ENCODE measurements around the gene PGM5.
"Not testable (repeated sequence)": the region's sequence is repeated elsewhere in the genome, so short reads cannot be mapped to it uniquely, and the experiment has no call there.

Gene PGM5

DNA sequence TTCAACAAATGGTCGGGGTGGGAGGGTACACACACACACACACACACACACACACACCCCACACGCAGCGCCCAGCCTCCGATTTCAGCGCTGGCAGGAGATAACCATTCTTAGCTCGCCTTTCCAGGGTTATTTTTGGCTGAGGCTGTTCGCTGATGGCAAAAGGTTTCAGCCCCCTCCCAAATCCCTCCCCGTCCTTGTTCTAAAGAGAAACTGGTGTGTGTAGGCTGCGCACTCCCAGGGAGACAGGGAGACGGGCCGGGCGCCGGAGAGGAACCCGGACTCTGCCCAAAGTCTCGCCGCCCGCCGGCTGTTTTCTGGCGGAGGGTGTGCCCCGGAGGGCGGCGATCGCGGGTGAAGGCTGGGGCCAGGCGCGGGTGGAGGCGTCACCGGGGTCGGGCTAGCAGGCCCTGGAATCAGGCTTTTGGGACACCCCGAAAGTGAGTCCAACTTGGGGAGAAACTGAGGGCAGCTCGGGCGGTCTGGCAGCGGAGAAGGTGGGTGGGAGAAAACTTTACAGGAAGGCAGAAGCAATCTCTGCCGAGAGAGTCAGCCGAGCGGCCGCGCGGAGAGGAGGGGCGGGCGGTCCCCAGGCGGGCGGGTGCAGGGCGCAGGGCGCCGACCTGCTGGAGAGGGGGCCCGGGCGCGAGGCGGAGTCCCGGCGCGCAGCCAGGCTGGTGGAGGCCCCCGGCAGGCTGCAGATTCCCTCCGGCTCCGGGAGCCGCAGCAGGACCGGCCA lies at the start of gene PGM5:
PGM5 (plus strand) TSS at position 232 of the 739 bp plus-strand sequence. CDS start 517 bp downstream, outside the sequence.
- not testable (repeated sequence) for H3K27me3 ChIP-seq (ENCODE audit: control insufficient read depth in 1 of 2, insufficient read depth in 2 of 2, low read length in 2 of 2); H3K36me3 ChIP-seq (ENCODE audit: control insufficient read depth in 1 of 2, insufficient read depth in 2 of 2, low read length in 2 of 2); H3K27ac ChIP-seq (ENCODE audit: low read depth, low read length); H3K4me1 ChIP-seq (ENCODE audit: control insufficient read depth in 1 of 2, insufficient read depth in 2 of 2, low read length in 2 of 2); H3K9me3 ChIP-seq (ENCODE audit: control insufficient read depth in 1 of 2, low read length in 2 of 2); H3K9ac ChIP-seq (ENCODE audit: low read depth in 1 of 2, low read length in 2 of 2)
- H3K4me3 ChIP-seq (ENCODE audit: low read depth in 1 of 2, low read length in 2 of 2) = peak within 1 kb of the TSS; percentile 40 to 50

DNA sequence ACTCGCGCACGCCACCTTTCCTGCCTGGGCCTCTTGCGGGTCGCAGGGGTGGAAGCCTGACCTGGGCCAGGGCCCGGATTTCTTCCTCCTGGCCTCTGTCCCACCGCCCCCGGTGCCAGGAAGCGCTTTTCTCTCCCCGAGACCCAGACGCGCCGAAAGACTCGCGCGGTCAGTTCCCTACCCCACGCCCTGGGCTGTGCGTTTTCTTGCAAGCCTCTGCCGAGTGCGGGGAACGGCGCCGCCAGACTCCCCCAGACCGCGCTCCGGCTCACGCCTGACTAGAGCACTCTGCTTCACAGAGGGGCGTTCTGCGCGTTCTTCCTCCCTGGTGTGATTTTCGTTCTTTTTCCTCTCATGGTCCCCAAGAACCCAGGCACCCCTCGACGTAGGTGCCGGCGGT lies 49.3 kb upstream of the PGM5 start:
- not testable (repeated sequence) for H3K27me3 ChIP-seq (ENCODE audit: control insufficient read depth in 1 of 2, insufficient read depth in 2 of 2, low read length in 2 of 2); H3K4me3 ChIP-seq (ENCODE audit: low read depth in 1 of 2, low read length in 2 of 2)

DNA sequence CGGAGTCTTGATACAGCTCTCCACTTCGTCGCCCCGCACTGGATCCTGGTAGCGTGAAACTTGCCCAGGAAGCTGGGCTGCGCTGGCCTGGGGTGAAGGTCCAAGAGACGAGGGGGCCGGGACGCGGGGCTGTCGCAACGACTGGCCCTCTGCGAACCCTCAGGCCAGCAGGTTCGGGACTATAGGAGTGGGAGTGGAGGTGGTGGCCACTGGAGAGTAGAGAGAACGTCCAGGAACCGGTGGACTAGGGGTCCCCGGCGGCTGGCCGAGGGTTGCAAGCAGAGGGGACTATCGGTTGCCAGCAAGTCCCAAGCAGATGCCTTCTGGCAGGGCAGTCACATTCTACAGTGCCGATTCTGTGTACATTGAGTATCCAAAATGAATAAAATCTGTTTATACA lies 48.8 kb upstream of the PGM5 start:
- H3K9me3 ChIP-seq (ENCODE audit: control insufficient read depth in 1 of 2, low read length in 2 of 2); H3K36me3 ChIP-seq (ENCODE audit: control insufficient read depth in 1 of 2, insufficient read depth in 2 of 2, low read length in 2 of 2); H3K27me3 ChIP-seq (ENCODE audit: control insufficient read depth in 1 of 2, insufficient read depth in 2 of 2, low read length in 2 of 2); H3K4me3 ChIP-seq (ENCODE audit: low read depth in 1 of 2, low read length in 2 of 2); H3K4me1 ChIP-seq (ENCODE audit: control insufficient read depth in 1 of 2, insufficient read depth in 2 of 2, low read length in 2 of 2); H3K9ac ChIP-seq (ENCODE audit: low read depth in 1 of 2, low read length in 2 of 2); H3K27ac ChIP-seq (ENCODE audit: low read depth, low read length): not testable (repeated sequence)

More for the DNA sequence above, 49.3 kb upstream of the PGM5 start:
- H3K27ac ChIP-seq (ENCODE audit: low read depth, low read length); H3K4me1 ChIP-seq (ENCODE audit: control insufficient read depth in 1 of 2, insufficient read depth in 2 of 2, low read length in 2 of 2); H3K9me3 ChIP-seq (ENCODE audit: control insufficient read depth in 1 of 2, low read length in 2 of 2); H3K36me3 ChIP-seq (ENCODE audit: control insufficient read depth in 1 of 2, insufficient read depth in 2 of 2, low read length in 2 of 2); H3K9ac ChIP-seq (ENCODE audit: low read depth in 1 of 2, low read length in 2 of 2): not testable (repeated sequence)

DNA sequence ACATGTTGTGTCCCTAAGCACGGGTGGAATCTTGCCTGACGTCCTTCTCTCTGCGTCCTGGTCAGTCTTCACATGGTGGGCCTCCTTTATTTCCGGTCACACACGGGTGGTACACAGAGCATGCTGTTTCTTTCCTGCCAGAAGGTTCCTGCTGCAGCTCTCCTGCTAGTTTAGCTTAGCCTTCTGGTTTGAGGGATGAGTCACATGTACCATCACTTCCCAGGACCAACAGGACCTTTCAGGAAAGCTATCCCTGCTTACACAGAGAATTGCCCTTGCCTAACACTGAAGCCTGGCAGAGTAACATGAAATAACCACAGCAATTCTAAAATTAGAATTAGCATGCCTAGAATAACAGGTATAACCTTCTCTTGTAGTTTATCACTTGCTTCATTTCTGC lies 45.2 kb upstream of the PGM5 start:
- H3K27me3 ChIP-seq (ENCODE audit: control insufficient read depth in 1 of 2, insufficient read depth in 2 of 2, low read length in 2 of 2); H3K9me3 ChIP-seq (ENCODE audit: control insufficient read depth in 1 of 2, low read length in 2 of 2); H3K4me1 ChIP-seq (ENCODE audit: control insufficient read depth in 1 of 2, insufficient read depth in 2 of 2, low read length in 2 of 2); H3K36me3 ChIP-seq (ENCODE audit: control insufficient read depth in 1 of 2, insufficient read depth in 2 of 2, low read length in 2 of 2); H3K9ac ChIP-seq (ENCODE audit: low read depth in 1 of 2, low read length in 2 of 2); H3K4me3 ChIP-seq (ENCODE audit: low read depth in 1 of 2, low read length in 2 of 2); H3K27ac ChIP-seq (ENCODE audit: low read depth, low read length): not testable (repeated sequence)

DNA sequence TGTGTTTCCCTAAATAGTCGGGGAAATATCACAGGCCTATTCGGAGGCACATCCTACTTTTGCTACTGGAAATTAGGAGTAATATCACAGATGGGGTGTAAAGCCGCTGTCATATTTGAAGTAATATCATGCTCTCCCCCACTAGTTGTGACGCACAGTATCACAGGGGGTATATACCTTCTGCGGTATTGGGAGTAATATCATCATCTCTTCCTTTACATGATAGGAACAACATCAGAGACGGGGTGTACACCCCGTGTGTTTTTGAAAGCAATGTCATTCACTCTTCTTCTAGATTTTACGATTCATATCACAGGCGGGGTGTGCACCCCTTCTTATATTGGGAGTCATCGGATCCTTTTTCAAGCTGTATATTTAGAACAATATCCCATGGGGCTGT lies 38.2 kb upstream of the PGM5 start:
- not testable (repeated sequence) for H3K36me3 ChIP-seq (ENCODE audit: control insufficient read depth in 1 of 2, insufficient read depth in 2 of 2, low read length in 2 of 2); H3K4me1 ChIP-seq (ENCODE audit: control insufficient read depth in 1 of 2, insufficient read depth in 2 of 2, low read length in 2 of 2); H3K27me3 ChIP-seq (ENCODE audit: control insufficient read depth in 1 of 2, insufficient read depth in 2 of 2, low read length in 2 of 2); H3K9me3 ChIP-seq (ENCODE audit: control insufficient read depth in 1 of 2, low read length in 2 of 2); H3K4me3 ChIP-seq (ENCODE audit: low read depth in 1 of 2, low read length in 2 of 2); H3K27ac ChIP-seq (ENCODE audit: low read depth, low read length); H3K9ac ChIP-seq (ENCODE audit: low read depth in 1 of 2, low read length in 2 of 2)

DNA sequence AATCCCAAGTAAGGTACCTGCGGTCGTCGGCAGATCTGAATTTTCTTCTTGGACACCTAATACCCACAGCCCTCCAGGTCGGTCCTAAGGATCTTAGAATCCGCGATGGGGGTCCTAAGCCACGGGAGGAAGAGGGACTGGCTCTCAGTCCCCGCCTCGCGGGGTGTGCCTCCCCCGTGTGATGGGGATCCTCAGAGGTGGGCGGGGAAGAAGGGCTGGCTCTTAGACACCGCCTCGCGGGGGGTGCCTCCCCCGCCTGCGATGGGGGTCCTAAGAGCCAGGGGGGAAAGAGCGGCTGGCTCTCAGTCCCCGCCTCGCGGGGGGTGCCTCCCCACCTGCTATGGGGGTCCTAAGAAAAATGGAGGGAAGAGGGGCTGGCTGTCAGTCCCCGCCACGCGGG lies 32.7 kb upstream of the PGM5 start:
- H3K27me3 ChIP-seq (ENCODE audit: control insufficient read depth in 1 of 2, insufficient read depth in 2 of 2, low read length in 2 of 2); H3K36me3 ChIP-seq (ENCODE audit: control insufficient read depth in 1 of 2, insufficient read depth in 2 of 2, low read length in 2 of 2): not testable (repeated sequence)

DNA sequence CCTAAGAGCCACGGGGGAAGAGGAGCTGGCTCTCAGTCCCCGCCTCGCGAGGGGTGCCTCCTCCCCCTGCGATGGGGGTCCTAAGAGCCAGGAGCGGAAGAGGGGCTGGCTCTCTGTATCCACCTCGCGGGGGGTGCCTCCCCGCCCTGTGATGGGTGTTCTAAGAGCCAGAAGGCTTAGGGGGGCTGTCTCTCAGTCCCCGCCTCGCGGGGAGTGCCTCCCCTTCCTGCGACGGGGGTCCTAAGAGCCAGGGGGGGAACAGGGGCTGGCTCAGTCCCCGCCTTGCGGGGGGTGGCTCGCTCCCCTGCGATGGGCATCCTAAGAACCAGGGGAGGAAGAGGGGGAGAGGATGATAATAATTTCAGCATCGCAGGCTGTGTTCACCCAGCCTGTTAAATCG lies 31.9 kb upstream of the PGM5 start:
- not testable (repeated sequence) for H3K4me1 ChIP-seq (ENCODE audit: control insufficient read depth in 1 of 2, insufficient read depth in 2 of 2, low read length in 2 of 2); H3K36me3 ChIP-seq (ENCODE audit: control insufficient read depth in 1 of 2, insufficient read depth in 2 of 2, low read length in 2 of 2); H3K4me3 ChIP-seq (ENCODE audit: low read depth in 1 of 2, low read length in 2 of 2); H3K27me3 ChIP-seq (ENCODE audit: control insufficient read depth in 1 of 2, insufficient read depth in 2 of 2, low read length in 2 of 2); H3K27ac ChIP-seq (ENCODE audit: low read depth, low read length); H3K9me3 ChIP-seq (ENCODE audit: control insufficient read depth in 1 of 2, low read length in 2 of 2); H3K9ac ChIP-seq (ENCODE audit: low read depth in 1 of 2, low read length in 2 of 2)

More for the DNA sequence above, 32.7 kb upstream of the PGM5 start:
- not testable (repeated sequence) for H3K4me1 ChIP-seq (ENCODE audit: control insufficient read depth in 1 of 2, insufficient read depth in 2 of 2, low read length in 2 of 2); H3K27ac ChIP-seq (ENCODE audit: low read depth, low read length); H3K9me3 ChIP-seq (ENCODE audit: control insufficient read depth in 1 of 2, low read length in 2 of 2); H3K9ac ChIP-seq (ENCODE audit: low read depth in 1 of 2, low read length in 2 of 2); H3K4me3 ChIP-seq (ENCODE audit: low read depth in 1 of 2, low read length in 2 of 2)

DNA sequence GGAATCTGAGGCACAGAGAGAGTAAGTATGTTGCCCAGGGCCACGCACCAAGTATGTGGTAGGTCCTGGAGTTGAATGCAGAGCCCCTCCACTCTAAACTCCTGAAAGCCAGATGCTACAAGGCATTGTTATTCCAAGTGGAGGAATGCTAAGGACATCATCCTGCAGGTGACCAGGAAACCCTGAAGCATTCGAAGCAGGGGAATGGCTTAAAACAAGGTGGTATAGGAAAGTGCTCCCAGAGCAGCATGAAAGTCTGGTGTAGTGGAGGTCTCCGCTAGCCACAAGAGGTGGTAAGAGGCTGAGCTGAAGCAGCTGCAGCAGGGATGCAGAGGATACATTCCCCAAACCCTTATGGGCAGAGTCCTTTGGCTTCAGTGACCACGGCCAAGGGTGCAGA lies 27.3 kb upstream of the PGM5 start:
- not testable (repeated sequence) for H3K9me3 ChIP-seq (ENCODE audit: control insufficient read depth in 1 of 2, low read length in 2 of 2); H3K9ac ChIP-seq (ENCODE audit: low read depth in 1 of 2, low read length in 2 of 2); H3K36me3 ChIP-seq (ENCODE audit: control insufficient read depth in 1 of 2, insufficient read depth in 2 of 2, low read length in 2 of 2); H3K4me1 ChIP-seq (ENCODE audit: control insufficient read depth in 1 of 2, insufficient read depth in 2 of 2, low read length in 2 of 2); H3K27ac ChIP-seq (ENCODE audit: low read depth, low read length); H3K27me3 ChIP-seq (ENCODE audit: control insufficient read depth in 1 of 2, insufficient read depth in 2 of 2, low read length in 2 of 2); H3K4me3 ChIP-seq (ENCODE audit: low read depth in 1 of 2, low read length in 2 of 2)

DNA sequence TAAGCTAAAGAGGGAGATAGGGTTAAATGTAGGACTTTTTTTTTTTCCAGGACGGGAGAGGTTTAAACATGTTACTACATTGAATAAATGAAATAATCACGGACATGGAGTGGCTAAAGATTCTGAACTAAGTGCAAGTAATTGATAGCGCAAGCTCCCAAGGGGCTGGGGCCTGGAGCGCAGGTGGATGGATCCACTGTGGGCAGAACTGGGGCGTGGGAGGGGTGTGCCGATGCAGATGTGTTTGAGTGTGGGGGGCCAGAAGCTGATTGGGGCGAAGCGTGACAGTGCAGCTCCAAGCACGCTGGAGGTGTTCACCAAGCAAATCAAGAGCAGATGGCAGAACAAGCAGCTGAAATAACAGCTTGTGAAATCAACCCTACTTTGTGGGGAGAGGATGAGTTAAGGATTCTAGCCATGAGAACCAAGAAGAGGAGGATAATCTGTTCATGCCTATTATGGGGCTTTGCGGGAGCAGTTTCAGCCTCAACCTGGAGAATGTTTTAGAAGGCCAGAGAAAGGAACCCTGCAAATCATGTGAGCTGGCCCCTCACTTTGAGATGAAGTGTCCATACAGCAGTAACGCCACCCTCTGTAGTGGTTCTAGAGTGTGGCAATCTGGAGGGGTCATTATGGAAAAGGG lies 25.8 kb upstream of the PGM5 start:
- not testable (repeated sequence) for H3K4me1 ChIP-seq (ENCODE audit: control insufficient read depth in 1 of 2, insufficient read depth in 2 of 2, low read length in 2 of 2); H3K9me3 ChIP-seq (ENCODE audit: control insufficient read depth in 1 of 2, low read length in 2 of 2); H3K36me3 ChIP-seq (ENCODE audit: control insufficient read depth in 1 of 2, insufficient read depth in 2 of 2, low read length in 2 of 2); H3K27ac ChIP-seq (ENCODE audit: low read depth, low read length); H3K9ac ChIP-seq (ENCODE audit: low read depth in 1 of 2, low read length in 2 of 2); H3K4me3 ChIP-seq (ENCODE audit: low read depth in 1 of 2, low read length in 2 of 2); H3K27me3 ChIP-seq (ENCODE audit: control insufficient read depth in 1 of 2, insufficient read depth in 2 of 2, low read length in 2 of 2)

DNA sequence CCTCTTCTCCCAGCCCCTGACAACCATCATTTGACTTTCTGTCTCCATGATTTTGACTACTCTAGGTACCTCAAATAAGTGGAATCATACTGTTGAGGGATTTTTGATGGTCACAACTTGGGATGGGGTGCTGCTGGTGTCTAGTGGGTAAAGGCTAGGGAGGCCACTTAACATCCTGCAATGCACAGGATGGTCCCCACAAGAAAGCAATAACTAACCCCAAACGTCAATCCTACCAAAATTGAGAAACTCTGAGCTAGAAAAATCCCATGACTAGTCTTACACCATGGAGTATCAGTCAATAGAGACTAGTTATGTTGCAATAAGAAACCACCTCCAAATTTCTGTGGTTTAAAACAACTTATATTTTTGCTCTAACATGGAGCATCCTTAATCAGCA lies 24.3 kb upstream of the PGM5 start:
- H3K27ac ChIP-seq (ENCODE audit: low read depth, low read length); H3K36me3 ChIP-seq (ENCODE audit: control insufficient read depth in 1 of 2, insufficient read depth in 2 of 2, low read length in 2 of 2); H3K9ac ChIP-seq (ENCODE audit: low read depth in 1 of 2, low read length in 2 of 2); H3K9me3 ChIP-seq (ENCODE audit: control insufficient read depth in 1 of 2, low read length in 2 of 2); H3K27me3 ChIP-seq (ENCODE audit: control insufficient read depth in 1 of 2, insufficient read depth in 2 of 2, low read length in 2 of 2); H3K4me3 ChIP-seq (ENCODE audit: low read depth in 1 of 2, low read length in 2 of 2); H3K4me1 ChIP-seq (ENCODE audit: control insufficient read depth in 1 of 2, insufficient read depth in 2 of 2, low read length in 2 of 2): not testable (repeated sequence)

All from duodenal mucosa (tissue), 2 donors.